ENCODE measurements around the gene RAET1G.

The RAET1G gene

GRCh38 chr6:149891259-149891658 lies 31.7 kb downstream of the RAET1G start:
- no peak for DNase-seq

DNA sequence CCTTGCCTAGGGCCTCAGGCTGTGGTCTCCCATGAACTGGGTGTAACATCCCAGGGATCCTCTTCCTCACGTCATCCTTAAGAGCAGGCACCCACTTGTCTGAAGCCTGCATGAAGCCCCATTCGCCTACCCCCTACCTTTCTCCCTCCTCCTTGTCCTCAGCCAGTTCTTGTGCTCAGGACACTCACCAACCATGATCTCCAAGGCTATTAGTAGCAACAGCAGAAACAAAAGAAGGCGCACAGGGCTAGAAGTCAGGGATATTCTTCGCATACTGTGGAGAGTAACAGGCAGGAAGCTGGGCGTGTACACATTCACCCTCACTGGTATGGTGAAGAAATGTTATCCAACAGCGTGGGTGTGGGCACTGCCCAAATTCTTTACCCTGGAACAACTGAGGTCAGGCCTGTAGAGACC lies 32.3 kb downstream of the RAET1G start:
- no peak for DNase-seq

DNA sequence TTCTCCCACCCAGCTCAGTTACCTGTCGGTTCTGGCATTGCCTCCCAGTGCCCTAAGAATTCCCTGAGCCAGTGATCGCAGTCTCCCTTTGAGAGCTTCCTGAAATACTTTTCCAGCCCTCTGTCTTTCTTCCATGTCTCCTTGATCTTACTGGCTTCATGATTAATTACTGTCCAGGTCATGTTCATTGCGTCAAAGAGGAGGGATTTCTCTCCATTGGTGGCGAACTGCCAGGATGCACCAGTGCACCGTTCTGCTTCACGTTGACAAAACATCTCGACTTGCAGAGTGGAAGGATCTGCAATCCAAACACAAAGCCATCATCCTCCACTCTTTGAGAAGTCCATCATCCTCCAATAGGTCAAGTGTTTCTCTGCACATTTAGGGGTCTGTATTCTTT lies 33.6 kb downstream of the RAET1G start:
- DNase-seq, result no peak

- DNase-seq, result no peak
Observed at GRCh38 chr6:149888659-149889058, 34.3 kb downstream of the RAET1G start.

DNA sequence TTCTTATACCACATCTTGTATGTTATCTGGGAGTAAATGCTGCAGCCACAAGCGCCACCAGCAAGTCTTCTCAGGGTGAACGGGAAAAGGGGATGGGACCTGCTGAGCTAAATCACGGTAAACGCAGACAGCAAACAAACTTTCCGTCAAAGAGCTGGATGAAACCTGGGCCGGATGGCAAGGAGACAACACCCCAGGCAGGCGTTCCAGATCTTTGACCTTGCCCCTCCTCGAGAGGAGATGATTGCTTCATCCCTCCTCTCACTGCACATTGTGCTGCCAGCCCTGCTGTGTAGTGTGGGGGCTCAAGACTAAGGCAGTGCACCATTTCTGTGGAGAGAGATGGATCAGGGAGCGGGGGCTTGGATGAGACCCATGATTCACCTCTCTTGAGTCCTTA lies 34.8 kb downstream of the RAET1G start:
- DNase-seq, result no peak

GRCh38 chr6:149887343-149887742 lies 35.6 kb downstream of the RAET1G start:
- DNase-seq, result no peak

- DNase-seq, result no peak
Observed at GRCh38 chr6:149885888-149886287, 37.0 kb downstream of the RAET1G start.

DNA sequence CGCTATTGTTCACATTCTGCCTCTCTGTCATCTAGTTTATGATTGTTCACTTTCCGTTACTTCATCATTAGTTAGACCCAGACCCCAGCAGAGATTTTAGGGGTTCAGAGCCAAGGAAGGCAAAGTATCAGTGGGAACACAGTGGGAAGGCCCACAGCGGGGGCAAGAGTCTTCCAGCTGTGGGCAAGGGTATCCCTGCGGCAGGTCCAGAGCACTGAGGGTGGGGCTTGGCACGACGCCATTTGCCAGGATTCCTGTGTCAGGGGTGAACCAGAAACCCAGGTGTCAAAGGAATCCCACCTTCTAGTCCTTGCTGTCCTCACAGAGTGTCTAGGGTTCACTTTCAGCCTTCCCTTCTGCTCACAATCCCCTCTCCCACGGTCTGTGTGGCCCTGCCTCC lies 38.3 kb downstream of the RAET1G start:
- no peak for DNase-seq

- DNase-seq, result no peak
Observed at GRCh38 chr6:149884215-149884614, 38.7 kb downstream of the RAET1G start.

DNA sequence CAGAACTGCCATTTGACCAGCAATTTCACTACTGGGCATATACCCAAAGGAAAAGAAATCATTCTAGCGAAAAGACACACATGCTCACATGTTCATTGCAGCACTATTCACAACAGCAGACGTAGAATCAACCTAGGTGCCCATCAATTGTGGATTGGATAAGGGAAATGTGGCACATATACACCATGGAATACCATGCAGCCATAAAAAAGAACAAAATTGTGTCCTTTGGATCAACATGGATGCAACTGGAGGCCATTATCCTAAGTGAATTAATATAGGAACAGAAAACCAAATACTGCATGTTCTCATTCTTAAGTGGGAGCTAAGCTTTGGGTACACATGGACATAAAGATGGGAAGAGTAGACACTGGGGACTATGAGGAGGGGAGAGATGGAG lies 41.1 kb downstream of the RAET1G start:
- DNase-seq, result no peak

GRCh38 chr6:149881066-149881766 lies 41.7 kb downstream of the RAET1G start:
- no peak for DNase-seq

- DNase-seq, result no peak
Observed at GRCh38 chr6:149877659-149878058, 45.3 kb downstream of the RAET1G start.

GRCh38 chr6:149876241-149876933 lies 46.5 kb downstream of the RAET1G start:
- DNase-seq, result no peak

GRCh38 chr6:149872233-149872632 lies 50.7 kb downstream of the RAET1G start:
- DNase-seq, result no peak

DNA sequence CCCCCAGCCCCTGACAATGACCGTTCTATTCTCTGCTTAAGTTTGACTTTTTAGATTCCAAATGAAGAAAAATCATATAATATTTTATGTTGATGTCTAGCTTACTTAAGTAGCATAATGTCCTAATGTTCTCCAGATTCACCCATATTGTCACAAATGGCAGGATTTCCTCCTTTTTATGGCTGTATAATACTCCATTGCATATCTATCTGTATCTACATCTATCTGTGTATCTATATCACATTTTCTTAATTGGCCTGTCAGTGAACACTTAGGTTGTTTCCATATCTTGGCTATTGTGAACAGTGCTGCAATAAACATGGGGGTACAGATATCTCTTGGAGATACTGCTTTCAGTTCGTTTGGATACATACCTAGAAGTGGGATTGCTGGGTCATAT lies 51.7 kb downstream of the RAET1G start:
- no peak for DNase-seq

DNA sequence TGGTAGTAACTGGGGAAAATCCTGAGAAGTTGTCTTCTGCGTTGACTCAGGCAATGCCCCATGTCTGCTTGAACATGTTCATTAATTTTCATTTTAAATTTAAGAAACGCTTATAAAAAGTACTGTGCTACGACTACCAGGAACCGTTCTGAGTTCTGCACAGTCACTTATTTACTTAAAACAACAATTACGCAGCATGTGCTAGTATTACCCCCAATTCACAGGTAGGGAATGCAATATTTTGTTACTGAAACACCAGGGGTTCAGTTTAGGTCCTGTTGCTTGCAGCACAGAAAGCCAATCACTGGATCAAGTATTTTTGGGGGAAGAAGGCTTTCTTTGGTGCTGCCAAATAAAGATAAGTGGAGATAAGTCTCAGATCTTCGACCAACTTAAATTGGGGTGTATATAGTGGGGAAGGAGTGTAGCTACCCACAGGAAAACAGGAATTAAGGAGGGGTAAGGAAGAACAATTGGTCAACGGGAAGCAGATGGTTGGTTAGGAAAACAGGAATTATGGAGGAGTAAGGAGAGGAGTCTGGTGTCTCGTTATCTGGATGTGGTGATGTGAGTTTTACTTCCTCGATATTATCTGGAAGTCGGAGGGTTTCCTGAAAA lies 53.5 kb downstream of the RAET1G start:
- DNase-seq, result no peak

DNA sequence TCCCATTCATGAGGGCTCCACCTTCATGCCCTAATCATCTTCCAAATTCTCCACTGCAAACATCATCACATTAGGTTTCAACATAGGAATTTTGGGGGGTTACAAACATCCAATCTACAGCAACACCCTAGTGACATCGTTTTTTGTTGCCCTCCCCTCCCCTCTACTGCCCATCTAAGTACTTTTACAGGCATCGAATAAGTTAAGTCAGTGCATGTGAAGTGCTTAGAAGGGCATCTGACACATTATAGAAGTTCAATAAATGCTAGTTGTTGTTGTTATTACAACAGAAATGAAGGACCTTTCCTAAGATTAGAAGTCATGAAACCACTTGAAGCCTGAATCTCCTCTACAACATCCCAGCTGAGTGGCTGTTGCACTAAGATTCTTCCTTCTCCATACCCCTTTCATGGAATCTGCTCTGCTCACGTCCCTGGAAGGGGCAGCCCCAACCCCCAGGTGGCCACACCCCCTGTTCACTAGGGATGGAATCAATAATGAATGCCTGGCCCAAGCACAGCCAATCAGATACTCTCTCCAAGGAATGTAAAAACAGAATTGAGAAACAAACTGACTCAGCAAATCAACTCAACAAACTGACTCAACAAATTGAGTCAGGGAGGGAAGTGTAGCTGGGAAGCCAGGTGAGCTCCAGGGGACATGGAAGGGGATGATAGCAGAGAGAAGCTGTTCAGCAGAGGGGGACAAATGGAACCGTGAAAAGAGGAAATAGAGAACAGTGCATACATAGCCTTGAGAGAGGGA lies 54.9 kb downstream of the RAET1G start:
- DNase-seq, result no peak

Measured in CD4-positive, alpha-beta T cell treated with Interleukin-4 for 4 hours (primary cell).